ENCODE results near the gene GPC3.

The GPC3 gene

DNA sequence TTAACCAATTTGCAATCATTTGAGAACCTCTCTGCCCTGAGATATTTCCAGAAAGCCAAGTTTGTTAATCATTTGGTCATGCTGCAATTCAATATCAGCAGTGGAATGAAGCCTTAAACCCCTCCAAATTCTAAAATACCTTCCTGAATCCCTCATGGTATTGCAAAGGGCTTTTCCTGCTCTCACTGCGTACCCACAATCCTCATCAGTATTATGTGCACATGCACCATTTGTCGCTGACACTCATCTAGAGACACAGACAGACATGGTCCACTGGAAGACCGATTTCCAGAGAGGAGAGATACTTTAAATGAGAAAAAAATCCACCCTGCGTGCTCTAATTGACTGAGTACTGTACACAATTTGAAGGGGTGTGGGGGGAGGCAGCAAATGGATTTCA lies 104.4 kb downstream of the GPC3 start:
- DNase-seq = no peak

GRCh38 chrX:133880032-133880443 lies 105.4 kb downstream of the GPC3 start:
- DNase-seq = no peak

- DNase-seq = no peak
Measured at GRCh38 chrX:133878710-133879109, 106.7 kb downstream of the GPC3 start.

GRCh38 chrX:133876646-133877045 lies 108.7 kb downstream of the GPC3 start:
- no peak for DNase-seq

- no peak for DNase-seq
Measured at GRCh38 chrX:133869270-133869669, 116.1 kb downstream of the GPC3 start.

GRCh38 chrX:133868682-133869081 lies 116.7 kb downstream of the GPC3 start:
- DNase-seq = no peak

- DNase-seq = no peak
Measured at GRCh38 chrX:133868250-133868649, 117.1 kb downstream of the GPC3 start.

GRCh38 chrX:133865761-133866471 lies 119.5 kb downstream of the GPC3 start:
- no peak for DNase-seq

- no peak for DNase-seq
Measured at GRCh38 chrX:133864236-133864635, 121.2 kb downstream of the GPC3 start.

DNA sequence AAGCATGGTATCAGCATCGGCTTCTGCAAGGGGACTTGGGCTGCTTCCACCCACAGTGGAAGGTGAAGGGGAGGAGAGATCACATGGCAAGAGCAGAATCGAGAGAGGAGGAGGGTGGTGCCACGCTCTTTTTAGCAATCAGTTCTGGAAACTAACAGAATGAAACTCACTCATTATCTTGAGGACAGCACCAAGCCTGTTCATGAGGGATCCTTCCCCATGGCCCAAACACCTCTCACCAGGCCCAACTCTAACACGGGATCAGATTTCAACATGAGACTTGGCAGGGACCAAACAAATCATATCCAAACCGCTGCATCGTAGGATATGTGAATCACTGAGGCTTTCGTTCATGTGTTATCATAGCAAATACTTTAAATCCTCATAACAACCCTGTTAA lies 125.5 kb downstream of the GPC3 start:
- no peak for DNase-seq

- no peak for DNase-seq
Measured at GRCh38 chrX:133859336-133859735, 126.1 kb downstream of the GPC3 start.

DNA sequence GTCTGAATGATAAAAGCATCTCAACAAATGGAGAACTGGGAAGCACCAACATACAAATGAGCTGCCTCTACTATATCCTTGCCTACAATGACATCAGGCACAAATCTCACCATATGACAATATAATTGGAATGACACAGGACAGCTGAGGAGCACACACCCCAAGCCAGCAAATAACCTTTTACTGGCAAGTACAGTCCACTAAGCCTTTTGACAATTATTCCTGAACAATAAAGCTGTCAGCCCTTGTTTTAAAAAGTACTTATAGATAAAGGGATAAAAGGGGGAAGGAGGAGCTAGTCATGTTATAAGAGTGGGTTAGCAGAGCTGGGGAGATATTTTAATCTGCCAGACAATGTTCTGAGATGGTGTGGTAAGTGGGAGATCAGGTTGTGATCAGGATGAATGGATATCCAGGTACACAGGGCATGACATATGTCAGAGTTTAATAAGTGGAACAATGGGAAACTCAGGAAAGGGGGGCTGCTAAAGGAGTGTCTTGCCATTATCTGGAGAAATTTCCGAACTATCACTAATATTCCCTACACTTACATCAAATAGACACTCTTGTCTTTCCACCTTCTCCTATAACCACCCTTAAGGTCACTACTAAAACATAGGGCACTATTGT lies 127.6 kb downstream of the GPC3 start:
- no peak for DNase-seq

- no peak for DNase-seq
Measured at GRCh38 chrX:133856819-133857218, 128.6 kb downstream of the GPC3 start.

- DNase-seq = no peak
Measured at GRCh38 chrX:133854290-133854689, 131.1 kb downstream of the GPC3 start.

- no peak for DNase-seq
Measured at GRCh38 chrX:133852837-133853356, 132.5 kb downstream of the GPC3 start.

DNA sequence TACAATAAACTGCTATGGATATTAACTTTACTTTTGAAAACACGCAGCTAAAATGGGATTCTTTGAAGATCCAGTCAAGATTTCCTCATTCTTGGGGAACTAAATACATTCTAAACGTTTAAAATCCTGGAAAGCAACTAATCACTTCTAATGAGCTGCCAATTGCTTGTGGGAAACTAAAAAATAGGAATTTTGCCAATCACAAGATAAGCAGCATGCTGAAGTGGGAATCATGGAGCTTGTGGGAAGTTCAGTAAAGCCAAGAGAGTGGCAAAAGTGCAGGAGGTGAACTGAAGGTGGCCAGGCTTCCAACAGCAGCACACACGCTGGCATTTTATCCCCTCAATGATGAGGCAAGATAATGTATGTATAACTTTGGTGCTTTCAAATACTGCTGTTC lies 133.0 kb downstream of the GPC3 start:
- no peak for DNase-seq

GRCh38 chrX:133850399-133850798 lies 135.0 kb downstream of the GPC3 start:
- no peak for DNase-seq

DNA sequence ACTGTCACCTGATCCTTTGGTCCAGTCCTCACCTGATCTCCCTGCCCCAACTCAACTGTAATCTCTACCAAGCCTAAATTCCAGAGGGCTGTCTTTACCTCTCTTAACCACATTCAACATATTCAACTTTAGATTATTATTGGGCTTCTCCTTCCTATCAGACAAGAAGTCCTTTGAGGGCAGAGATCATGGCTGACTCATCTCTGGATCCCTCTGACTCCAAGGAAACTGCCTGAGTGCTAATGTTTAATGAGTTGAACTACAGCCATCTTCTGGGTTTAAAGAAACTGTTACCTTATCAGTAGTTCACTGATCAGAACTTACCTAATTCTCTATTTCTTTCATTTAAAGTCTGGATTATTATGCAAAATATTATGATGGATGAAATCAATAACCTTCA lies 135.7 kb downstream of the GPC3 start:
- DNase-seq = peak; percentile 17

GRCh38 chrX:133847340-133847994 lies 137.9 kb downstream of the GPC3 start:
- no peak for DNase-seq

DNA sequence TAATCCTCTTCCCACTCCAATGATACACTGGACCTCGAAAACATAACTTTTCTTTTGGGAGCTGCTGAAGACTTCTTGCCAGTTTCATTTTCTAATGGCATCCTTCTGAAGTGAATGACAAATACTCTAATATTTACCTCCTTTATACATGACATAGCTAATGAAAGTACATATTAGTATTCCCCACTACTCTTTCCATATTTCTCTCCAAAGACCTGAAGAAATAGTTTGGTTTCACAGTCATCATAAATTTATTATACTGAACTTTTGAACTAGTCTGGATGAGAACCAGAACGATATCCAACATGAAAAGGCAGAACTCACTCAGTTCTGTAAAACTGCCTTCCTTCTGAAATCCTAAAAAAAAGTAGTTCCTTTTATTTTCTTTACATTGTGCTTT lies 139.1 kb downstream of the GPC3 start:
- no peak for DNase-seq

- DNase-seq = no peak
Measured at GRCh38 chrX:133840415-133840814, 145.0 kb downstream of the GPC3 start.

DNA sequence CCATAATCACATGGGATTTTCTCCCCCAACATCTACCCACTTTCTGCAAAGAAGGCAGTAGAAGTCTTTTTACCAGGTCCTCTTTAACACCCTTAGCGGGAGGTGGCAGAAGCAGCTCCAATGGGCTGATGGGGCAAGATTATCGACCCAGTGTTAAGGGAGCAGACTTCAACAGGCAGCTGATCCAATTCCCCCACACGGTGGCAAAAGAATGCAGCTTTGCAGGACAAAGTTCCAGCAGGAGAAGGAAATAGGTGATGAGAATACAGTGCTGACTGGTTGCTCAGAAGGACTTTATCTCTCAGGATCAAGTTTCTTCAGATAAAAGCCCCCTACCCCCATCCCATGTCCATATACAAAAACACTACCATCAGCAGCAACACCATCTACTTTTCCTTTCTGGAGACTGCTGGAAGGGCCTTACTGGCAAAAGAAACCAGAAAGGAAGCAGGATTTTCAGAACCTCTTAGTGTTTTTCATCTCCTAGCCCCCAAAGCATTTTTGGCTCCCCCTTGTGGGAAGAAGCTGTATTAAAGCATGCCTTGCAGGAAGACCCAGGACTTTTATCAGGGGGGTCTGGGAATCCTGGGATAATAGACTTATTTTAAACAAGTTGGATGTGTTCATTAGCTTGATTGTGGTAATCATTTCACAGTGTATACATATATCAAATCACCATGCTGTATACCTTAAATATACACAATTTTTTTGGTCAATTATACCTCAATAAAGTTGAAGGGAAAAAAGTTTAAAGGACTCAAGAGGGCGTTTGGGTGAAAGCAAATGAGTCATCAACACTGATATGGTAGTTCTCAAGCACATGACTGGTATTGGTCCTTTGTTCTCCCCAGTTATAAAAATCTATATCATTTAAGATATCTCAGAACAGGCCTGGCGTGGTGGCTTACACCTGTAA lies 146.4 kb downstream of the GPC3 start:
- DNase-seq = no peak

- no peak for DNase-seq
Measured at GRCh38 chrX:133837091-133837490, 148.3 kb downstream of the GPC3 start.

All from NCI-H226 (cell line).